Measurements from ENCODE around the gene EXOC4.

- TF ChIP-seq CTCF (conservative IDR thresholded peaks at IDR 0.05 in 1 of 2, IDR thresholded peaks at IDR 0.05 in 1 of 2; ENCODE audit: low read depth in 1 of 2, low read length in 2 of 2) (no peak), EZH2 (IDR thresholded peaks at IDR 0.05; ENCODE audit: low read length, missing control alignments) (no peak)
Measured at GRCh38 chr7:133883591-133883990, 630.7 kb downstream of the EXOC4 start.

All from fibroblast of lung (primary cell).